ENCODE results near the gene WDR59.
"Not testable (repeated sequence)": the region's sequence is repeated elsewhere in the genome, so short reads cannot be mapped to it uniquely, and the experiment has no call there.

The WDR59 gene

GRCh38 chr16:74984529-74985296 is at the start of gene WDR59:
WDR59 (minus strand) TSS chr16:74985123; CDS start chr16:74985017, 106 bp downstream.
- peak within 1 kb of the TSS; percentile 39 for H3K27ac ChIP-seq
- peak; percentile 95 for DNase-seq (ENCODE audit: low read depth, low spot score)

- no peak for DNase-seq (ENCODE audit: low read depth, low spot score)
- no peak overlapping the region for H3K27ac ChIP-seq
Measured at GRCh38 chr16:75032655-75033054, 47.7 kb upstream of the WDR59 start.

GRCh38 chr16:75029854-75030253 is 44.9 kb upstream of the WDR59 start:
- DNase-seq (ENCODE audit: low read depth, low spot score) = peak; percentile 18
- H3K27ac ChIP-seq = no peak overlapping the region

GRCh38 chr16:75028544-75029135 is 43.7 kb upstream of the WDR59 start:
- no peak for DNase-seq (ENCODE audit: low read depth, low spot score)
- H3K27ac ChIP-seq = no peak overlapping the region

- H3K27ac ChIP-seq = no peak overlapping the region
- no peak for DNase-seq (ENCODE audit: low read depth, low spot score)
Measured at GRCh38 chr16:75027520-75028300, 42.8 kb upstream of the WDR59 start.

GRCh38 chr16:75026892-75027391 is 42.0 kb upstream of the WDR59 start:
- no peak overlapping the region for H3K27ac ChIP-seq
- no peak for DNase-seq (ENCODE audit: low read depth, low spot score)

GRCh38 chr16:75026239-75026891 is 41.4 kb upstream of the WDR59 start:
- not testable (repeated sequence) for H3K27ac ChIP-seq; DNase-seq (ENCODE audit: low read depth, low spot score)

- no peak for DNase-seq (ENCODE audit: low read depth, low spot score)
- H3K27ac ChIP-seq = no peak overlapping the region
Measured at GRCh38 chr16:75025761-75026160, 40.8 kb upstream of the WDR59 start.

- no peak overlapping the region for H3K27ac ChIP-seq
- DNase-seq (ENCODE audit: low read depth, low spot score) = no peak
Measured at GRCh38 chr16:75024594-75024993, 39.7 kb upstream of the WDR59 start.

GRCh38 chr16:75024182-75024581 is 39.3 kb upstream of the WDR59 start:
- DNase-seq (ENCODE audit: low read depth, low spot score) = no peak
- H3K27ac ChIP-seq = no peak overlapping the region

- DNase-seq (ENCODE audit: low read depth, low spot score) = no peak
- H3K27ac ChIP-seq = no peak overlapping the region
Measured at GRCh38 chr16:75023009-75023408, 38.1 kb upstream of the WDR59 start.

- DNase-seq (ENCODE audit: low read depth, low spot score) = no peak
- H3K27ac ChIP-seq = no peak overlapping the region
Measured at GRCh38 chr16:75022567-75022966, 37.6 kb upstream of the WDR59 start.

- DNase-seq (ENCODE audit: low read depth, low spot score) = no peak
- H3K27ac ChIP-seq = no peak overlapping the region
Measured at GRCh38 chr16:75021410-75021809, 36.5 kb upstream of the WDR59 start.

- no peak for DNase-seq (ENCODE audit: low read depth, low spot score)
- H3K27ac ChIP-seq = no peak overlapping the region
Measured at GRCh38 chr16:75019586-75019985, 34.7 kb upstream of the WDR59 start.

GRCh38 chr16:75019007-75019406 is 34.1 kb upstream of the WDR59 start:
- DNase-seq (ENCODE audit: low read depth, low spot score) = no peak
- peak overlapping the region; percentile 9 for H3K27ac ChIP-seq

- H3K27ac ChIP-seq = peak overlapping the region; percentile 9
- no peak for DNase-seq (ENCODE audit: low read depth, low spot score)
Measured at GRCh38 chr16:75017670-75018525, 33.0 kb upstream of the WDR59 start.

GRCh38 chr16:75016451-75017081 is 31.6 kb upstream of the WDR59 start:
- H3K27ac ChIP-seq; DNase-seq (ENCODE audit: low read depth, low spot score): not testable (repeated sequence)

- no peak overlapping the region for H3K27ac ChIP-seq
- no peak for DNase-seq (ENCODE audit: low read depth, low spot score)
Measured at GRCh38 chr16:75014318-75014717, 29.4 kb upstream of the WDR59 start.

- not testable (repeated sequence) for DNase-seq (ENCODE audit: low read depth, low spot score)
- H3K27ac ChIP-seq = peak overlapping the region; percentile 94
Measured at GRCh38 chr16:75013123-75013522, 28.2 kb upstream of the WDR59 start.

Measured in epithelial cell of prostate (primary cell).